Activated T-cell treated with anti-CD3 and anti-CD28 coated beads for 4 hours (primary cell): ENCODE data around the gene DERA.
"Not testable (repeated sequence)": the region's sequence is repeated elsewhere in the genome, so short reads cannot be mapped to it uniquely, and the experiment has no call there.

Source experiments
- DNase-seq: peaks from one replicate; pipeline ENCODE4 v3.0.0-alpha.2; 2020

Gene DERA

GRCh38 chr12:15910864-15911721, at the start of gene DERA:
Gene DERA, plus strand, starts transcription at chr12:15911332. Its CDS starts 52 bp downstream, at chr12:15911384.
- peak; percentile 41 for DNase-seq

GRCh38 chr12:15861404-15861803, 49.7 kb upstream of the DERA start:
- no peak for DNase-seq

- DNase-seq: no peak
Observed at GRCh38 chr12:15862840-15863239, 48.3 kb upstream of the DERA start.

- no peak for DNase-seq
Observed at GRCh38 chr12:15863372-15863771, 47.8 kb upstream of the DERA start.

- no peak for DNase-seq
Observed at GRCh38 chr12:15863984-15864383, 47.1 kb upstream of the DERA start.

- DNase-seq: no peak
Observed at GRCh38 chr12:15868186-15868585, 42.9 kb upstream of the DERA start.

GRCh38 chr12:15873556-15873955, 37.6 kb upstream of the DERA start:
- DNase-seq: no peak

- not testable (repeated sequence) for DNase-seq
Observed at GRCh38 chr12:15874556-15875145, 36.5 kb upstream of the DERA start.

GRCh38 chr12:15875863-15876262, 35.3 kb upstream of the DERA start:
- DNase-seq: no peak

- no peak for DNase-seq
Observed at GRCh38 chr12:15879413-15879812, 31.7 kb upstream of the DERA start.

- no peak for DNase-seq
Observed at GRCh38 chr12:15880721-15881120, 30.4 kb upstream of the DERA start.

GRCh38 chr12:15882118-15882971, 28.8 kb upstream of the DERA start, which contains the start of gene STRAP:
Gene STRAP, plus strand, starts transcription at chr12:15882387. Its CDS starts 321 bp downstream, at chr12:15882708.
- peak; percentile 96 for DNase-seq

GRCh38 chr12:15883536-15883935, 27.6 kb upstream of the DERA start:
- no peak for DNase-seq

GRCh38 chr12:15886372-15887042, 24.6 kb upstream of the DERA start:
- DNase-seq: no peak

GRCh38 chr12:15887043-15887817, 23.9 kb upstream of the DERA start:
- DNase-seq: no peak

- DNase-seq: no peak
Observed at GRCh38 chr12:15892645-15893259, 18.4 kb upstream of the DERA start.

GRCh38 chr12:15893260-15893659, 17.9 kb upstream of the DERA start:
- DNase-seq: no peak

GRCh38 chr12:15896867-15897266, 14.3 kb upstream of the DERA start:
- DNase-seq: no peak

GRCh38 chr12:15897433-15897832, 13.7 kb upstream of the DERA start:
- no peak for DNase-seq

- DNase-seq: no peak
Observed at GRCh38 chr12:15899282-15899870, 11.8 kb upstream of the DERA start.

GRCh38 chr12:15904378-15904920, 6.7 kb upstream of the DERA start:
- no peak for DNase-seq
